HG03565 (cell line): ENCODE results near the gene NR2F1.

ENCODE experiments used
- ATAC-seq: cut with Tn5 transposase; IDR thresholded peaks from one replicate; pipeline ENCODE4 v1.9.1; 2021; ENCODE audit warnings: mild to moderate bottlenecking, moderate library complexity; ENCODE audit not compliant: unreplicated experiment

NR2F1 gene

DNA sequence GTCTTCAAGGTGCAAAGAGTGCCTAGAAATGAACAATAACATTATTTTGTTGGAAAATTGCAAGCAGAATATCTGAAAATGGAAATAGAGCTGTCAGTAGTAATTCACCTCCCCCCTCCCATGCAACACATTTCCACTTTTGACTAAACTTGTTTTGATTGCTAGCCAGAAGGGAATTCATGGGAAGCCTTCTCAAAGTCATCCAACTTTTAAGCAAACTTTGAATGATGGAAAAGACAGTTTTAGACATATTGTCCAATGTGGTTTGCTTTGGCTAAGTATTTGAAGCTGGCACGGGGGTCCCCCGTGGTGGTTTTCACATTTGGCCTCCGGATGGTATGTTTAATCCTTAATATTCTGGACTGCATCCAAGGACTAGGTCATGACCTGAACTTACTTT lies 7.5 kb downstream of the NR2F1 start:
- no peak for ATAC-seq

DNA sequence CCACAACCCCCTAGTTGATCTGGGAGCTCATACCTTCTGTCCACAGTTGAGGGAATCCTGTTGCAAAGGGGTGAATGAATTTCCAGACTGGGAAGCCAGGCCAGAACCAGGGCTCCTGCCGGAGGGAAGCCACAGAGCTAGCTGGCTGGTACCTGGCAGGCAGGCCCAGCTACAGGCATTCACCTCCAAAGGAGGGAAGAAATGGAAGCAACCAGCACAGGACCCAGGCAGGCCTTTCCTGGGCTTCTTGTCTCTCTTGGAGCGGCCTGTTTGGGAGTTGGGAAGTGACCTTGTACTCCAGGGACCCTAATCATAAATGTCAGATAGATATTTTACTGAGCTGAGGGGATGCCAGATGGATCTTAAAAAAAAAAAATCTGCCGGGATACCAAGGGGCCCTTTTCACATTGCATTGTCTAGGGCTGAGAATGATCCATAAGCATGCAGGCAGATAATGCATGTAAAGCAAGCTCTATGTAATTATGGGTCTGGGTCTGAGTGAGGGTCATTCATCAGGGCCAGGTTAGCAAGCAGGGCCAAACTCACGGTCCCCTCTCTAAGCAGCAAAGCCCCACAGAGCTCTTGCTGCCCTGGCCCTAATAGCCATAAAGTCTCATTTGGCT lies 8.4 kb downstream of the NR2F1 start:
- no peak for ATAC-seq

DNA sequence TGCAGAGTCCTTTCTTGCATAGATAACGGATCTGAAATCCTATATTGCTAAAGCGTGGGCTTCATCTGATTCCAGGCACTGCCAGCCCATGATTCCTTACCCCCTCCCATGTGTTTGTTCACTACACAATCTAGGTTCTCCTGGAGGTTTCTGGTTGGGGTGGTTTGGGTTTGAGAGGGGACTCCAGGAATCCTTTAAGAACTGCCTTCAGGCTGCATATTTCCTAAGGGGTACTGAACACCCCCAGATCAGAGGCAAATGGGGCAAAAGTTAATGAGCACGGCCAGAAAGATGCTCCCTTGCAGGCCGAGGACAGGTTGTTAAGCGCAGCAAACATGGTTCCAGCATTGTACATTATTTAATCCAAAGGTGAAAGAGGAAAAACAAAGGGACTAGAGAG lies 9.9 kb downstream of the NR2F1 start:
- no peak for ATAC-seq

DNA sequence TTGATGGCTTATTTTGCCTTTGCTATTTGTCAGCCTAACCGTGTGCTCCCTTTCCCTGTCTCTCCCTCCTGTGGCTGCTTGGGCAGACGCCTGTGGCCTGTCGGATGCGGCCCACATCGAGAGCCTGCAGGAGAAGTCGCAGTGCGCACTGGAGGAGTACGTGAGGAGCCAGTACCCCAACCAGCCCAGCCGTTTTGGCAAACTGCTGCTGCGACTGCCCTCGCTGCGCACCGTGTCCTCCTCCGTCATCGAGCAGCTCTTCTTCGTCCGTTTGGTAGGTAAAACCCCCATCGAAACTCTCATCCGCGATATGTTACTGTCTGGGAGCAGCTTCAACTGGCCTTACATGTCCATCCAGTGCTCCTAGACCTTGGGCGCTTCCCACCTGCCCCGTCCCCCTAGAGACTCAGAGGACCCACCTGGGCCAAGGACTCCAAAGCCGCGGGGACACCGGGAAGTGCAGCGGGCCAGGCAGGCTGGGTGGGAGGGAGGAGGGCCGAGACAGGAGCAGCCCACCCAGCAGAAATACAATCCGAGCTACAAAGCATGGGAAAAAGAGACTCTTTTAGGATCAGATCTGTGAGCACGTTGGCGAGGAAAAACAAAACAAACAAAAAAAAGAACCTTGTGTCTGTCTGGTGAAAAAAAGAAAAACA lies 10.6 kb downstream of the NR2F1 start:
- ATAC-seq, result no peak

DNA sequence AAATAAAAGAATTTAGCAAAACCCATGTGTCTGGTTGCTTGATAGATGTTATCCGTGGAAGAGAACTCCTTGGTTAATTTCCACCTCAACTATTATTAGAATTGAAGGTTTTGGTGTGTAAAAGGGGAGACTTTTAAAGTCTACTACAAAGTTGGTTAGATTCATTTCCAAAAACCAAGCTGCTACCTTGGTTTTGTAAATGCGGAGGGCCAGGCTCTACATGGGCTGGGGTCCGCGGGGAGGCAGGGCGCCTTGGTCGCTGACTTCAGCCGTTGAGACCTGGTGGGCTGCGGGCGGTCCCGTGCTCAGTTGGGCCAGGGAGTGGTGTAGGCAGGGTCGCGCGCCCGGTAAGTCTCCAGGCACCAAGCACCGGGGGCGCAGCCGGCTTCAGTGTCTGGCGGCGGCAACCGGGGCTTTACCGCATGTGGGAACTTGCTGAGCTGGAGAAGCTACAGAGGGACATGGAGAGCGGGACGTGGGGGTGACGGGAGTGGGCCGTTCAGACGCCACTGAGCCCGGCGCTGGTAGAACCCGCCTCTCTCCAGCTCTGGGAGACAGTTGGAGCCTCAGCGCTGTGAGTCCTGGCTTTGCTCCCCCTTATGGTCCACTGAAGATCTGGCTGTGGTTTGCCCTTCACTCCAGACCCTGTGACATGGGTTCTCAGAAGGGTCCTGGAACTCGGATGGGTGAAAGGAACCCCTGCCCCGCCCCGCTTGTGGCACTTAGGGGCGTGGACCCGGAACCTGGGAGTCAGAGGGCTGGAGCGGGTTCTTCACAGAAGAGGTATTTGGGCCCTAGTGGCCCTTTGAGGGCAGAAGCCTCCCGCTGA lies 11.8 kb downstream of the NR2F1 start:
- ATAC-seq, result no peak

DNA sequence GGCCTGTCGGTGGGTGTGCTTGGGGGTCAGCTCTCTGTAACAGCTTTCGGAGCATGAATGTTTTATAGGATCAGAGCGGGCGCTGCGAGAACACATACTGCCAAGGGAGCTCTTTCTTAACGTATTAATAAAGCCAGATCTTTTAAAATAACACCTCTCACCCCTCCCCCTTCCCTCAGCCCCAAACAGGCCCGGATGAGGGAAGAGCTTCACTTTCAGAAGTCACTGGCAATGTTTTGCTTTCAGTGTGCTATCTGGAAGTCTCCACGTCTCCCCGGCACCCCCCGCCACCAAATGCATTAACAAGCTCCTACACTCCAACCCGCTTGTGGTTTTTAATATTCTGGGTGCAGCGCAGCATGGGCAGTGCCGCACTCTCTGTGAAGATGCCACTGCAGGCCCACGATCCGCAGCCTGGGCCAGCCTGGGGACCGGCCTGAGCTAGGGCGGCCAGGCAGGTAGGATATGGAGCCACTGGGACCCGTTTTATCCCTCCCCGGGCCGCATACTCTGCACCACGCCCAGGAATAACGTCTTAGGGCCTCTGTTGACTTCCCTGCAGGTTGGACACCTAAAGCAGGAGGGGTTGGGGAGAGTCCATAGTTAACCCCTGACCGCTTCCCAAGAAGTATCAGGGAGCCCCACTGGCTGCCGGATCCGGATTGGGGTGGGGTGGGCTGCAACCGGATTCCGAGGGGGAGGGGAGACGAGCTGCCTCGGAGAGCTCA lies 12.6 kb downstream of the NR2F1 start:
- ATAC-seq, result no peak

DNA sequence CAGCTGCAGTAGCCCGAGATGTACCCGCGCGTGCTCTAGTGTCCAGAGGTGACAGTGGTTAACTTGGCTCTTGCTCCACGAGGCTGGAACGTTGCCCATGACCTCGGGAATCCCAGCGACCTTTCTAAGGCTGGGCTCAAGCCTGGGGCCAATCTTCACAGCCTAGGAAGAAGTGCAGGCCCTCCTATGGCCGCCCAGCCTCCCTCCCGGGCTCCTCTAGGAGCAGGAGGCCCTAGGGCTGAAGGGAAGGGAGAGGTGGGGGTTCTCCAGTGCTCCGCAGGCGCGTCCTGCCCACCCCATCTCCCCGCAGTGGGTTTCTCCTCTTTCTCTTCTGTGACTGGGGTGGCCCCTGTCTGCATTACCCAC lies 13.3 kb downstream of the NR2F1 start:
- ATAC-seq, result no peak

DNA sequence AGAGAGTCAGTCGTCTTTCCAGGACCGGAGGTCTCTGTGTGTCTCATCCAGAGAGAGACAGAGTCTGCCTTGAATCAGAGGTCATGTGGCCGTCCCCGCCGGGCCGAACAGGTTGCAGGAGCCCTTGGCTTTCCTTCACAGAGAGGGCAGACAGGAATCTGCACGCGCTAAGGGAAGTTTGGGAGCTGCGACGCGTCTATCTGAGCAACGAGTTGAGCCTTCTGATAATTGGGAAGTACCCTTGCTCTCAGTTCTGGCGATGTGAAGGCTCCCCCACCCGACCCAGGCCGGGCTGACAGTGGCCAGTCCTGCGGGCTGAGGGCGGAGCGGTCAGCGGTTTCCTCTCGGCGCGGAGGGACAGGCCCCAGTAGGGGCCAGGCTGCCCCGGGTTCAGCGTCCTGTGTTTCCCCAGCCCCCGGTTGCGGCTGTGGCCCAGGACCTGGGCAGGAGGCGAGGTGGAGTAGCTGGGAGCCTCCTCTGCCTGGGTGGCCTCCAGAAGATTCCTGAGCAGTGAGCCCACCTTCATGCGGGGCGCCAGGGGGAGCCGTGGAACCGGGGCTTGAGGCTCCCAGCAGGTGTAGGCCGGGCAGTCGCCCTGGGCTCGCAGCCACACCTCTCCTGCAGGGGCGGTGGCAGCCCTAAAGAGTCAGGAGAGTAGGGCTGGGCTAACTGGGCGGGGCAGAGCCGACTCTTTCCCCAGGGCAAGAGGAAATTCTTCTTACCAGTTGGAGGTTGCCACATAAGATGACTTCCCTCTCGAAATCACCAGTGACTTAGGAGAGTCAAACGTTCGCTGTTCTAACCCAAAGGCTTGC lies 13.9 kb downstream of the NR2F1 start:
- peak; percentile 39 for ATAC-seq

DNA sequence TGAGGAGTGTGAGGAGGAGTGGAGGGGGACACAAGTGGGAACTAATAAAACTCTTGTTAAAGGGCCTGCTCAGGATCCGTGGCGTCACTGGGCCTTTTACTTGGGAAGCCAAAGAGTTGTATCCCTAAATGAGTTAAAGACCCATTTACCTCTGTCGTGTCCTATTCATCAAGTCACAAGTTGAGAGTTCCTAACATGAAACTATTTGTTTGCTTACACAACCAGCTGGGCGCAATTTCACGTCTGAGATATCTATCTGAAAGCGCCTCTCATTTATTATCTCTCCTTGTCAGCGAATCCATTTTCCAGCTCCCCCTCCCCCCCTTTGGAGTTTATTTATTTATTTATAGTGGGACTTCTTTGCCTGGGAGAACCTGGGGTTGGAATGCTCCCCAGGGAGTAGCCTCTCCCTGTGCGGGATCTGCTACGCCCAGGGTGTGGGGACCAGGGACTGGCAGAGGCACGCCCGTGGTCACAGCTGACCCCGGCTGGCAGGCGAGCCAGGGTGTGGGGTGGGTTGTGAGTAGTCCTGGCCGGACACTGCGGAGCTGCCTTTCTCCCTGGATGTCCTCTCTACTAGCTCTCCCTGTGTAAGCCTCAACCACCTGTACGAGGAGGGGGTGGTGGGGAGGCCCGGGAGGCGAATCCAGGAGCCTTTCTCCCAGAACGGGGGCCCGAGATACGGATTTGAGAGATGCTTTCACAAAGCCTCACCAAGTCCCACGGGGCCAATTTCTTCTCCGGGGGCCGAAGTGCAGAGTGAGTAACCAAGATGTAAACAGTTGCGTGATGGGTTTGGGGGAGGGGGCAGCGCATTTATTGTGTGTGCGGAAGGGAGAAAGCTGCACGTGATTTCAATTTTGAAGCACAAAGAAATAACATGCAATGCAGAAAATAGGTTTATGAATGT lies 15.3 kb downstream of the NR2F1 start:
- no peak for ATAC-seq

DNA sequence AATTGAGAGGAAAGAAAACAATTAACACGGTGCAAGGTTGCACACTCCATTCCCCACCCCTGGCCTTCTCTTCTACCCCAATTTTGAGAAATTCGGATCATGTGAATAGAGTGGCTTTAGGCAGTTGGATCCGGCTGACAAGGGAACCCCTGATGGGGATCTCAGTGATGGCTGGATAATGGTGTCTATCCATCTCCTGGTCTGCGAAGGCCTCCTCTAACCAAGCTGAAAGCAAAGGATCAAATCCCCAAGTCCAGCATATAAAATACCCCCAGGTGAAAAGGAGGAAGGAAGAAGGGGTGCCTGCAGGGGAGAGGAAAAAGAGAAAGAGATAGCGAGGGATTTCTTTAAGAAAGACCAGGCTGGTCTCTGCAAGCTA lies 16.0 kb downstream of the NR2F1 start:
- no peak for ATAC-seq

DNA sequence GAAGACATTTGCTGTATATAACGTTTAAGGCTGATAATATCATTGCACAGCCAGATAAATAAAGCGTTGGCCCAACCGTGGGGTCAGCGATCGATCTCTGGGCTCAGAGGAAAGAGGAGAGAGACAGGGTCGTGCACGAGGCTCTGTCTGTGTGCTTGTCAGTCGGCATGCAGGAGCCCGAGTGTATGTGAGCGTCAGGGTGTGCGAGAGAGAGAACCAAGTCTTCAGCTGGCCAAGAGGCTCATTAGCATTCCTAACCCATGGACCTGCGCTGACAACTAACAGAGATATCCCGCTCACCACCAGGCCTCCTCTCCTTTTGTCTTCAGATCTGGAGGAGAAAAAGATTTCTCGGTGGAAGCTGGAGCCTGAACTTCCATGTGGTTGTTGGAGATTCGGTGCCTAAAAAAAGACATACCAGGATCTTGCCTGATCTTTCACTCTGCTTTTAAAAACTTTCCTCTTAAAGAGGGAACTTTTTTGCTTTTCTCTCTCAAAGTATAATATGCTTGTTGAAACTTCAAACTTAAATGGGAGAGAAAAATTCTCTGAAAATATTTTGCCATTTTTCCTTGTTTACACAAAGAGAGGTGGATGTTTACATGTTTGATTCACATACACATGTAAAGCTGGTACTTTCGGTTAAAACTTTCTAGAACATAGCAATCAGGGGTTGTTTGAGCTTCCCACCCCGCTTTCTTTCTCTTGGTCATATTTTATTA lies 16.5 kb downstream of the NR2F1 start:
- no peak for ATAC-seq

DNA sequence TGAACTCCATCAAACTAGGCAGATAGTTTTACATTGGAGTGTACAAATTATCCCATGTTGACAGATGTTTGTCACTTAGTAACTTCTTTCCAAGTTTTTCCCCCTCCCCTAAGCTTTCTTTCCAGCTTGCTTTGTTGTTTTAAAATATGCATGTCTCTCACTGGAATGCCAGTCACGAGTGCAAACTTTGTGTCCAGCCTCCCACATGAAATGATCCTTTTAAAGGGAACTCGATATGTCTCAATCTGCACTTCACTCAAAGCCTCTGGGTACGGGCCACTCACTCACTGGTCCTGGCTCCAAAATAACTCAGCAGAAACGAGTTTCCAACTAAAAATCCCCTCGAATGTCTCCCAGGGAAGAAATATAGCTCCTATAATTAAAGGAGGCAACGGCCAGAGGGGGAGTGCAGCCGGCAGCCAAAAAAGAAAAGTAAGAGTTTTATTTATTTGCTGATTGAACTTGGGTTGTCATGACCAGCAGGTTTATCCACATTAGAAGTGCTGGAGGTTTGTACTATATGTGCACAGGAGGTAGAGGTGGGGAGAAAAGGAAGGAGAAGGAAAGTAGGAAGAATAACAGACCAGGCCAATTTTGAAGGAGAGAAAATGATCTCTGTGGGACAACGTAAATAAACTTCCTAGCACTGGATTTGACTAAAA lies 17.5 kb downstream of the NR2F1 start:
- no peak for ATAC-seq

DNA sequence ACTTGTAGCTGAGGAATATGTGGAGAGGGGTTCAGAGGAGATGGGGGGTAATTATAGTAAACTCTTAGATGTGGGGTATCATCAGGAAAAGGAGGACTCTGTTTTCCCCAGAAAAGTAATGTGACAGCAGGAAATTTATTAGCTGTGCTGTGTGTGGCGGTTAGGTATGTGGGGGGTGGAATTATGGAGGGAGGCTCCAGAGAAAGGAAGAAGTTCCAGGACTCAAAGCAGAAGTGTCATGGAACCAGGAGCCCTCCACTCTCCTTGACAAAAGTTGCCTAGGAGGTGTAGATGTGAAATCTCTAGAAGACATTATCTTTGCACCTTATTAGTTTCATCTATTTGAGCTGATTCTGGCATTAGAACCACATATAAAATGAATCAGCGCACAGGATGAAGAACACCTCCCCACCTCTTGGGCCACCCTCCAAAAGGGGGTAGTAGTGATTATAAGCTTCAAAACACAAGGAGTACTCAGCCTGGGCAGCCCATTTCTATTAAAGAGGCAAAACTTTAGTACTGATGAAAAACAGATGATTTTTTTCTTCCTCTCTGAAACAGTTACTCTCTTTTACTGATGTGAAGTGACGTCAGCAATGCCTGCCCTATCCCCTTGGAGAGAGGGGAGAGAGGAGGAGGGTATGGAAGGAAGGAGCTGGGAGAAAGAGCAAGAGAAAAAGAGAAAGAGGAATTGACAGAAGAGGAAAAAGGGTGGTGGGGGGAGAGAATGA lies 18.2 kb downstream of the NR2F1 start:
- no peak for ATAC-seq

DNA sequence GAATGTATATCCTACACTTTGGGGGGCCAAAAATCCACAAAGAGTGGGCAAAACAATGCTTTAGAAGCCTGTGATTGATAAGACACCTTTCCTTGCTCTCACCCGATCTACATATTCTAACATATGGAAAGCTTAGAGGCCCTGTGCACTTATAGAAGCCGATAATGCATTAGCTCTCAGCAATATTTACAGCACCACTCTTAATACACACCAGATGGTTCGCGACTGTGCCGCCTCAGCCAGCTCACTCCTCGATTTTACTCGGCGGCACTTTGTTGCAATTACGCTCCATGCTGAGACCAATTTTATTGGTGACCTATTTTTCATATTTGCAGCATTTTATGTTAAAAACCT lies 18.8 kb downstream of the NR2F1 start:
- no peak for ATAC-seq

DNA sequence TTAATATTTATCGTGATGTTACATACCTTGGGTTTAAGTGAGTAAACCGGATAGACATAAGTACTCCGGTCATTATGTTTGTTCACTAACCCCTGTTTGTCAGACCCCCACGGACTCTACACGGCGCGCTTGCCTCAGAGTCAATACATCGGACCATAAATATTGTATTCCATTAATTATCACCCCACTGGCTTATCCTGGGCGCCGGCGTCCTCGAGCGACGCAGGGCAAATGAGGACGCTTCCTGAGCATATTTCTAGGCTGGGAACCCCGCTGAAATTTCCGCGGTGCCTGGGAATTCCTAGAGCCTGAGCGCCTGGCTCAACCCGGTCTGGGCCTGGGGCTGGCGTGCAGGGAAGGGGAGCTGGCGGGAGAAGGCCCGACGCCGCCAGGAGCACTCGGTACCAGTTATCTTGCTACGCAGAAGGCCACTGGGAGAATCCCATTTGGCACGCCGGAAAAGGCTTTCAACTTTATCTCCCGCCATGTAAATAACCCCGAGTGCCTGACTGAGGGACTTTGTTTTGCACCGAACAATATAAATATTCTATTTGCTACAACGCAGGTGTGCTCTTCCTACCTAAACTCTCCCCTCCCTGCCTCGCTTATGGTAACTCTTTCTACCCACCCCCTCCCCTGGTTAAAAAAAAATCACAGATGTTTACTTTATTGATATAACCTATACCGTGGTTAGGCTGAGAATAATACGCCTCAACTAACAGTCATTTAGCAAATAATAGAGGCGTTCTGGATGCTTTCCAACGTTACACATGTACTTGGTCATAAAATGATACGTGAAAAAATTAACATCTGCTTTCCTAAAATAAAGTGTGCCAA lies 19.4 kb downstream of the NR2F1 start:
- ATAC-seq, result no peak

DNA sequence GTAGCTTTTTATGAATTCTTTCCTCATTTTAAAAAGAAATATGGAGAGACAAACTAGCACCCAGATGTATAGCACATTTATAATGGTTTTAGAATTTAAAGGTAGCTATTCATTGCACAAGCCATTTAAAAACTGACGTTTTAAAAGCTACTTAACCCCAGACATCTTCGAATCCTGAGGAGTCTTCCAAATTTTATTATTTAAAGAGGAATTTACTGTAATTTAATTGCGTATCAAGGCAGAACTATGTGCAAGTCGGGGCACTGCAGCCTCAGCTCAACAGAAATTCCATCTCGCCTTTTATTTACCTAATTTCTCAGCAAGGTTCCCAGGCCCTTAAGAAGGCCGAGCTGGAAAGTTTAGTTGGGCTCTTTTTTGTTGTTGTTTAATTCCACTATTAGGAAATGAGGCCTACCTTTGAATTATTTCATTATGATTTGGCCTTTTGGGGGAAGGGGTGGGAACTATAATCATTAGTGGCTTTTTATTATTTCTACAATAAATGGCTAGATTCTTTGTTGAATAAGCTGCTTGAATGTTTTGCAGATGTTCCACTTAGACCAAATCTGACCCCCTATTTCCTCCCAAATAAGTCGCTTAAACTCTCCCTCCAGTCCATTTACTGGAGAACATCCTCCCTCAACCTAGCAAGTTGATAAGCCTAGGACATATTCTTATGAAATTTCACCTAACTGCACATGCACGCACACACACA lies 20.2 kb downstream of the NR2F1 start:
- ATAC-seq, result no peak
